ENCODE measurements around the gene CDX1.

GRCh38 chr5:150178262-150178661 is 11.7 kb downstream of the CDX1 start:
- no peak for TF ChIP-seq GATA3 (IDR thresholded peaks at IDR 0.05; ENCODE audit: low read depth, low read length)
- no peak for TF ChIP-seq GATA2 (IDR thresholded peaks at IDR 0.05; ENCODE audit: low read depth, low read length)

Data from SH-SY5Y (cell line).